H1 (cell line): ENCODE results near the gene SLC51B. TPM values are rescaled to one million over a fixed set of nuclear protein-coding genes. Genes with fewer than 3 reads are reported as not detected.

Experiments used
- CTCF ChIA-PET: fragments of 300-600 bp; sonication (Branson Sonifier 250); formaldehyde crosslinking; loops from one replicate; lab custom pipeline; 2021; ENCODE audit not compliant: partially characterized antibody; lab: Charles Lee
- POLR2A ChIA-PET: fragments of 300-600 bp; sonication (Branson Sonifier 250); formaldehyde crosslinking; loops from one replicate; lab custom pipeline; 2021; ENCODE audit warnings: inconsistent platforms; ENCODE audit not compliant: partially characterized antibody; lab: Charles Lee
- DNase-seq, 2 experiments: peaks; one replicate each; pipeline versions ENCODE4 v3.0.0 to v3.0.0-alpha.2; 2010 to 2022; ENCODE audit warnings: low spot score in 2 of 2, low read depth in 1 of 2, mixed read lengths in 1 of 2
- FAIRE-seq: peaks from 2 replicates; lab custom pipeline; 2011; peaks lifted over from hg19 to GRCh38; lab: Jason Lieb, UNC
- H2AFZ ChIP-seq: 2 replicates; pipeline ENCODE4 v1.8.1; 2012; ENCODE audit warnings: low read length, inconsistent platforms
- H2AK5ac ChIP-seq: 2 replicates; pipeline ENCODE4 v1.6.1; 2013; ENCODE audit warnings: low read depth, low read length
- H2BK120ac ChIP-seq: replicated peaks from 2 replicates; pipeline ENCODE3; 2013; ENCODE audit warnings: low read depth, low read length, inconsistent platforms
- H2BK12ac ChIP-seq: 2 replicates; pipeline ENCODE4 v1.6.1; 2013; ENCODE audit warnings: low read depth, low read length
- H2BK15ac ChIP-seq: 2 replicates; pipeline ENCODE4 v1.6.1; 2013; ENCODE audit warnings: low read length
- H2BK20ac ChIP-seq: 2 replicates; pipeline ENCODE4 v1.6.1; 2013; ENCODE audit warnings: low read length
- H2BK5ac ChIP-seq: 2 replicates; pipeline ENCODE4 v1.6.1; 2013; ENCODE audit warnings: low read depth, low read length
- H3K14ac ChIP-seq: 2 replicates; pipeline ENCODE4 v1.6.1; 2013; ENCODE audit warnings: inconsistent platforms; ENCODE audit not compliant: insufficient read length
- H3K18ac ChIP-seq: 2 replicates; pipeline ENCODE4 v1.6.1; 2013; ENCODE audit warnings: low read length; ENCODE audit errors: extremely low read depth
- H3K23ac ChIP-seq: 2 replicates; pipeline ENCODE4 v1.6.1; 2013; ENCODE audit warnings: inconsistent platforms; ENCODE audit not compliant: insufficient read length
- H3K23me2 ChIP-seq: 2 replicates; pipeline ENCODE4 v1.6.1; 2013; ENCODE audit warnings: low read depth, low read length
- H3K27ac ChIP-seq: 2 replicates; pipeline ENCODE4 v1.6.1; 2011; ENCODE audit warnings: low read depth, low read length, inconsistent platforms
- H3K27me3 ChIP-seq, 4 experiments: replicated peaks in 1 of 4; 1 replicate in 1 of 4; 2 replicates in 3 of 4; pipeline versions ENCODE4 v1.6.1 to v1.8.1; 2011 to 2013; ENCODE audit warnings: low read length in 3 of 4, mild to moderate bottlenecking in 3 of 4, inconsistent platforms in 2 of 4, mixed read lengths in 2 of 4, moderate library complexity in 1 of 4; ENCODE audit not compliant: control insufficient read depth in 3 of 4, insufficient read depth in 3 of 4; ENCODE audit errors: extremely low read depth in 1 of 4
- H3K36me3 ChIP-seq, 4 experiments: 2 replicates each; pipeline versions ENCODE4 v1.6.1 to v1.8.1; 2011 to 2013; ENCODE audit warnings: mild to moderate bottlenecking in 4 of 4, low read length in 3 of 4, moderate library complexity in 2 of 4, control low read depth in 1 of 4, inconsistent platforms in 1 of 4; ENCODE audit not compliant: insufficient read depth in 4 of 4, control insufficient read depth in 2 of 4
- H3K4ac ChIP-seq: replicated peaks from 2 replicates; pipeline ENCODE3; 2013; ENCODE audit warnings: low read length, low read depth, mixed read lengths, inconsistent platforms; ENCODE audit not compliant: insufficient read length
- H3K4me1 ChIP-seq, 4 experiments: replicated peaks in 1 of 4; 1 replicate in 1 of 4; 2 replicates in 3 of 4; pipeline versions ENCODE4 v1.6.1 to v1.8.1; 2011 to 2013; ENCODE audit warnings: low read length in 3 of 4, inconsistent platforms in 2 of 4, mixed read lengths in 1 of 4; ENCODE audit not compliant: insufficient read depth in 4 of 4, control insufficient read depth in 3 of 4
- H3K4me2 ChIP-seq, 2 experiments: 2 replicates each; pipeline versions ENCODE4 v1.6.1 to v1.8.1; 2011 to 2013; ENCODE audit warnings: low read depth in 2 of 2, low read length in 2 of 2, control low read depth in 1 of 2, inconsistent platforms in 1 of 2, mild to moderate bottlenecking in 1 of 2; ENCODE audit not compliant: insufficient read depth in 1 of 2
- H3K4me3 ChIP-seq, 4 experiments: fragments of 200-600, 300-600 bp in 1 of 4; sonication (generic), shearing (Covaris generic), sonication (Bioruptor Twin) in 1 of 4; 2 replicates each; pipeline versions ENCODE4 v1.5.1 to v1.8.1; 2011 to 2016; ENCODE audit warnings: low read length in 4 of 4, low read depth in 3 of 4, control low read depth in 2 of 4, inconsistent platforms in 2 of 4, mild to moderate bottlenecking in 2 of 4, mixed read lengths in 1 of 4, moderate library complexity in 1 of 4; ENCODE audit not compliant: insufficient read depth in 2 of 4; ENCODE audit errors: extremely low read depth in 1 of 4
- H3K56ac ChIP-seq: replicated peaks from 2 replicates; pipeline ENCODE3; 2013; ENCODE audit warnings: low read depth, mild to moderate bottlenecking, mixed read lengths, low read length, inconsistent platforms; ENCODE audit not compliant: insufficient read length
- H3K79me1 ChIP-seq: 2 replicates; pipeline ENCODE4 v1.6.1; 2013; ENCODE audit warnings: low read depth, low read length, control low read depth
- H3K79me2 ChIP-seq, 2 experiments: 2 replicates each; pipeline versions ENCODE4 v1.6.1 to v1.8.1; 2012 to 2013; ENCODE audit warnings: low read length in 2 of 2, mild to moderate bottlenecking in 2 of 2, inconsistent platforms in 1 of 2; ENCODE audit not compliant: insufficient read depth in 2 of 2, control insufficient read depth in 1 of 2
- H3K9ac ChIP-seq, 4 experiments: replicated peaks in 1 of 4; 1 replicate in 1 of 4; 2 replicates in 3 of 4; pipeline versions ENCODE4 v1.6.1 to v1.8.1; 2011 to 2013; ENCODE audit warnings: low read depth in 3 of 4, low read length in 3 of 4, control low read depth in 2 of 4, mild to moderate bottlenecking in 2 of 4, moderate library complexity in 2 of 4, inconsistent platforms in 1 of 4; ENCODE audit errors: extremely low read depth in 1 of 4
- H3K9me3 ChIP-seq, 2 experiments: 2 replicates each; pipeline versions ENCODE4 v1.6.1 to v1.8.1; 2012 to 2013; ENCODE audit warnings: mild to moderate bottlenecking in 2 of 2, moderate library complexity in 2 of 2, control low read depth in 1 of 2, inconsistent platforms in 1 of 2, low read depth in 1 of 2, low read length in 1 of 2, mixed read lengths in 1 of 2; ENCODE audit not compliant: insufficient read depth in 2 of 2
- H4K20me1 ChIP-seq, 2 experiments: replicated peaks in 1 of 2; 2 replicates each; pipeline versions ENCODE3 to v1.8.1; 2011 to 2013; ENCODE audit warnings: inconsistent platforms in 2 of 2, low read length in 2 of 2, mild to moderate bottlenecking in 1 of 2; ENCODE audit not compliant: insufficient read depth in 2 of 2, control insufficient read depth in 1 of 2
- H4K5ac ChIP-seq: 2 replicates; pipeline ENCODE4 v1.6.1; 2013; ENCODE audit warnings: low read length, low read depth, mixed read lengths, inconsistent platforms; ENCODE audit not compliant: insufficient read length
- H4K8ac ChIP-seq: 2 replicates; pipeline ENCODE4 v1.8.0; 2013; ENCODE audit warnings: mild to moderate bottlenecking, moderate library complexity, low read length, inconsistent platforms; ENCODE audit not compliant: insufficient read depth; ENCODE audit errors: extremely low read depth
- H4K91ac ChIP-seq: replicated peaks from 2 replicates; pipeline ENCODE3; 2013; ENCODE audit warnings: low read length, mixed read lengths, inconsistent platforms; ENCODE audit not compliant: insufficient read length
- BACH1 ChIP-seq: IDR thresholded peaks from 2 replicates; pipeline ENCODE4 v1.6.1; 2012; ENCODE audit warnings: low read length, improper control_type of control experiment
- BCL11A ChIP-seq, 2 experiments: IDR thresholded peaks; one replicate each; pipeline ENCODE4 v1.6.1; 2011; ENCODE audit warnings: low read depth in 2 of 2, low read length in 2 of 2, mild to moderate bottlenecking in 2 of 2
- CBX8 ChIP-seq: fragments of 300-800, 300-1000 bp; sonication (generic); IDR thresholded peaks from 2 replicates; pipeline ENCODE4 v1.7.1; 2016; ENCODE audit warnings: low read depth, low read length, borderline replicate concordance
- GABPA ChIP-seq: IDR thresholded peaks from 2 replicates; pipeline ENCODE4 v1.6.1; 2011; ENCODE audit warnings: mild to moderate bottlenecking, low read length, moderate library complexity, borderline replicate concordance; ENCODE audit not compliant: insufficient read depth
- PHF8 ChIP-seq: fragments of 200-600 bp; sonication (generic); conservative IDR thresholded peaks from 2 replicates; pipeline ENCODE4 v1.7.1; 2012; ENCODE audit warnings: low read depth, mild to moderate bottlenecking, inconsistent platforms, low read length, moderate library complexity
- POU5F1 ChIP-seq: IDR thresholded peaks from 2 replicates; pipeline ENCODE4 v1.6.1; 2011; ENCODE audit warnings: low read depth, mild to moderate bottlenecking, low read length, moderate library complexity
- RBBP5 ChIP-seq: IDR thresholded peaks from 2 replicates; pipeline ENCODE4 v1.7.1; 2012; ENCODE audit warnings: low read depth, mild to moderate bottlenecking, inconsistent platforms, low read length, moderate library complexity, borderline replicate concordance
- SAP30 ChIP-seq: fragments of 300-600 bp; sonication (generic); IDR thresholded peaks from 2 replicates; pipeline ENCODE4 v1.7.1; 2012; ENCODE audit warnings: low read length, moderate library complexity, mild to moderate bottlenecking, inconsistent platforms; ENCODE audit not compliant: insufficient read depth, insufficient replicate concordance
- SIRT6 ChIP-seq: IDR thresholded peaks from one replicate; pipeline ENCODE4 v1.7.1; 2012; ENCODE audit warnings: low read length, inconsistent platforms
- SIX5 ChIP-seq: IDR thresholded peaks from 2 replicates; pipeline ENCODE4 v1.6.1; 2011; ENCODE audit warnings: mild to moderate bottlenecking, low read depth, low read length
- TCF12 ChIP-seq: IDR thresholded peaks from 2 replicates; pipeline ENCODE4 v1.6.1; 2011; ENCODE audit warnings: low read depth, mild to moderate bottlenecking, low read length
- WGBS, 2 experiments: shearing (Covaris generic) in 1 of 2; methylation state at CpG; one replicate each; pipeline versions ENCODE4 v1.1.6 to v1.1.7; 2013 to 2015; ENCODE audit warnings: low lambda C conversion rate in 2 of 2, mixed read lengths in 2 of 2, inconsistent platforms in 1 of 2, low coverage in 1 of 2, missing lambda C conversion rate in 1 of 2; ENCODE audit not compliant: insufficient replicate concordance in 2 of 2, insufficient coverage in 1 of 2, insufficient read length in 1 of 2; ENCODE audit errors: extremely low coverage in 1 of 2, missing lambda C conversion rate in 1 of 2; 5-methylcytosine and 5-hydroxymethylcytosine counted together
- polyA plus RNA-seq, 7 experiments: library from polyadenylated mRNA; depleted of rRNA in 3 of 7; stranded (reverse) in 5 of 7; unstranded in 2 of 7; fragments of >200 nt in 5 of 7; fragments of 200-250 nt in 2 of 7; gene quantifications; 1 replicate in 5 of 7; 2 replicates in 1 of 7; 4 replicates in 1 of 7; pipeline versions ENCODE4 v1.2.1 to v1.2.3, GENCODE V29; 2011 to 2013; ENCODE audit warnings: missing spikeins in 2 of 7, mixed read lengths in 2 of 7
- total RNA-seq: library from RNA; stranded (reverse); fragmentation: NEBNext Ultra II Directional; extraction: Animal tissue kit (Norgen Biotek cat#: 25700); gene quantifications from 2 replicates; pipeline ENCODE4 v1.2.1, GENCODE V29; 2021
- TF ChIP-seq, protein P1 (sequence below): IDR thresholded peaks from 2 replicates; pipeline ENCODE4 v1.6.1; 2011; ENCODE audit warnings: low read depth, mild to moderate bottlenecking, low read length; ENCODE audit not compliant: insufficient read depth

SLC51B gene
- total and polyA plus RNA-seq, 2 of the 8 experiments (the other 6 are each of a cell fraction or from before 2014, with no cell fraction given) = not detected

DNA sequence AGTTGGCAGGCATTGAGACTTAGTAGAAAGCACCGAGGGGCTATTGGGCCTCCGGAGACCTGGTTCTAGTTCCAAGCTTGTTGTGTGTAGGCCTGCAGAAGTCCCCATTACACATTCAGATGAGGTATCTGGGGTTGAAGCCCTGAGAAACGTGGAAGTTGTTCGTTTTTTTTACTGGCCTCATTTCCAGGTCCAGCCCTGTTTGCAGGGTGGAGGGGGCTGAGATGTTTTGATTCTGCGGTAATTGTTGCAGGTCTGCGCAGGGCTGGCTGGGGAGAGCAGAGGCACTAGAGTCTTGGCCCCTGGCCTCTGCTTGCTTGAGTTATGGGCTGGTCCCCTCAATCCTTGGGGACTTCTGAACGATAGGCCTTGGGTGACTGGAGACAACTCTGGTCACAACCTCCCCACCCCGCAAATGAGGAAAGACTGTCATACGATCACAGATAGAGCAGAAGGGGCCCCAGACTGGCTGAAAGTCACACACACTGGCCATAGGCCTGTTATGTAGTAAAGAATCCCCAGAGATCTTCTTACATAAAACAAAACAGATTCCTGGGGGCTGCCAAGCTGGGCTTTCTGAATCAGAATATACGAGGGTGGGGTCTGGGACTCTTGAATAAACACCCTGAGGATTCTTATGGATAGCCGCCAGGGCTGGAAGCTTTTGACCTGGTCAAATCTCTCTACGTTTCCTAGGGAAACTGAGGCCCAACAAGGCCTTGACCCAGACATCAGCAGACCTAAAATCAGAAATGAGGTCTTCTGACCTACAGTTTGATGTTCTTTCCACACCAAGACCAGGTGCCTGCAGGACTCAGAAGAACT lies 47.0 kb downstream of the SLC51B start:
- H3K23me2 ChIP-seq = no peaks in the 10 kb centered on the region
- no peak overlapping the region for H2BK12ac ChIP-seq
- no peak overlapping the region for H4K5ac ChIP-seq
- no peak overlapping the region for H2AFZ ChIP-seq
- no peak overlapping the region for H3K27ac ChIP-seq
- no peak overlapping the region for H2AK5ac ChIP-seq
- no peak overlapping the region for H2BK5ac ChIP-seq
- no peak overlapping the region for H4K8ac ChIP-seq
- WGBS, 2 experiments = 83% methylated on average over 10 of the region's 12 CpGs; no CpG with 5 or more reads in 1 of the 2 experiments
- H3K9ac ChIP-seq = no peak overlapping the region
- POLR2A ChIA-PET = interaction anchor here (1.7 kb wide), 1 partner anchor 24 kb away, joined by 4 read pairs; the partner anchor contains the start of gene RASL12
- H3K4me3 ChIP-seq = no peak overlapping the region
- H3K79me1 ChIP-seq = no peaks in the 10 kb centered on the region
- H3K56ac ChIP-seq = no peak overlapping the region
- FAIRE-seq = no peak
- no peaks in the 10 kb centered on the region for H3K9me3 ChIP-seq
- no peaks in the 10 kb centered on the region for H3K79me2 ChIP-seq
- H3K18ac ChIP-seq = no peak overlapping the region
- H2BK15ac ChIP-seq = no peak overlapping the region
- H4K91ac ChIP-seq = no peak overlapping the region
- H3K36me3 ChIP-seq = no peaks in the 10 kb centered on the region
- no peak for DNase-seq
- H3K14ac ChIP-seq = no peak overlapping the region
- no peak overlapping the region for H2BK20ac ChIP-seq
- peaks cover 0 to 6% (median 3%) of the 10 kb centered on the region in 4 experiments; a peak in 4 of 7 replicates for H3K4me1 ChIP-seq
- H4K20me1 ChIP-seq = no peaks in the 10 kb centered on the region
- H3K23ac ChIP-seq = no peak overlapping the region
- H2BK120ac ChIP-seq = no peak overlapping the region
- CTCF ChIA-PET = interaction anchor here (0.9 to 3.5 kb wide), 4 partner anchors 8 to 37 kb away, joined by 5 to 18 read pairs (median 13); no protein-coding TSS in a partner anchor
- H3K4me2 ChIP-seq = no peak overlapping the region
- no peaks in the 10 kb centered on the region for H3K27me3 ChIP-seq
- H3K4ac ChIP-seq = no peak overlapping the region
- TF ChIP-seq SAP30 (no peak), GABPA (no peak), TCF12 (no peak), PHF8 (no peak), BCL11A (IDR thresholded peaks at IDR 0.05; ENCODE audit: low read depth in 2 of 2, low read length in 2 of 2) (no peak), RBBP5 (no peak), CBX8 (no peak), POU5F1 (no peak), SIRT6 (no peak), SIX5 (no peak), BACH1 (no peak)
- TF ChIP-seq, protein P1, sequence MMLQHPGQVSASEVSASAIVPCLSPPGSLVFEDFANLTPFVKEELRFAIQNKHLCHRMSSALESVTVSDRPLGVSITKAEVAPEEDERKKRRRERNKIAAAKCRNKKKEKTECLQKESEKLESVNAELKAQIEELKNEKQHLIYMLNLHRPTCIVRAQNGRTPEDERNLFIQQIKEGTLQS = no peak
